Measurements from ENCODE around the gene PADI1. TPM values are rescaled to one million over a fixed set of nuclear protein-coding genes. Genes with fewer than 3 reads are reported as not detected.

PADI1 gene
- total RNA-seq, 4 donors from 2014 or later = not detected

GRCh38 chr1:17251701-17252376, 46.9 kb downstream of the PADI1 start:
- TF ChIP-seq POLR2A (IDR thresholded peaks at IDR 0.05) = no peak
- TF ChIP-seq CTCF (IDR thresholded peaks at IDR 0.05 in 4 of 5, conservative IDR thresholded peaks at IDR 0.05 in 1 of 5) = no peak
- in situ Hi-C loops (cut with MboI; ENCODE audit: low sequenced_read_pairs in 4 of 4) (no loop called here), intact Hi-C loops (cut with DNase I; ENCODE audit: low total_unique reads) (no loop called here)
- H3K9me3 ChIP-seq = no peaks in the 10 kb centered on the region
- peaks cover 0 to 15% (median 0%) of the 10 kb centered on the region in 3 donors for H3K27me3 ChIP-seq
- H3K36me3 ChIP-seq = no peaks in the 10 kb centered on the region
- ATAC-seq (no peak), DNase-seq (no peak)
- no peaks in the 10 kb centered on the region for H3K4me1 ChIP-seq
- H3K27ac ChIP-seq = no peak overlapping the region
- H3K4me3 ChIP-seq = no peak overlapping the region

GRCh38 chr1:17255336-17255735, 50.4 kb downstream of the PADI1 start:
- Histone ChIP-seq H3K27me3 (peaks cover 0 to 25% (median 5%) of the 10 kb centered on the region in 3 donors), H3K27ac (no peak overlapping the region), H3K4me1 (no peaks in the 10 kb centered on the region), H3K9me3 (no peaks in the 10 kb centered on the region), H3K36me3 (no peaks in the 10 kb centered on the region), H3K4me3 (no peak overlapping the region)
- ATAC-seq (no peak), DNase-seq (no peak)
- intact Hi-C loops (cut with DNase I; ENCODE audit: low total_unique reads) (no loop called here), in situ Hi-C loops (cut with MboI; ENCODE audit: low sequenced_read_pairs in 4 of 4) (no loop called here)
- TF ChIP-seq POLR2A (IDR thresholded peaks at IDR 0.05) (no peak), CTCF (IDR thresholded peaks at IDR 0.05 in 4 of 5, conservative IDR thresholded peaks at IDR 0.05 in 1 of 5) (no peak)

GRCh38 chr1:17258116-17258757, 53.3 kb downstream of the PADI1 start:
- DNase-seq = no peak
- Histone ChIP-seq H3K27me3 (peaks cover 4 to 28% (median 5%) of the 10 kb centered on the region in 3 donors), H3K9me3 (no peaks in the 10 kb centered on the region), H3K4me1 (no peaks in the 10 kb centered on the region), H3K36me3 (no peaks in the 10 kb centered on the region), H3K4me3 (no peak overlapping the region), H3K27ac (no peak overlapping the region)
- no peak for TF ChIP-seq POLR2A (IDR thresholded peaks at IDR 0.05)
- TF ChIP-seq CTCF (IDR thresholded peaks at IDR 0.05 in 4 of 5, conservative IDR thresholded peaks at IDR 0.05 in 1 of 5) = no peak
- in situ Hi-C loops (cut with MboI; ENCODE audit: low sequenced_read_pairs in 4 of 4) = no loop called here
- no peak for ATAC-seq
- intact Hi-C loops (cut with DNase I; ENCODE audit: low total_unique reads) = no loop called here

GRCh38 chr1:17258758-17259130, 53.8 kb downstream of the PADI1 start:
- H3K9me3 ChIP-seq = no peaks in the 10 kb centered on the region
- in situ Hi-C loops (cut with MboI; ENCODE audit: low sequenced_read_pairs in 4 of 4) = no loop called here
- ATAC-seq (no peak), DNase-seq (no peak)
- peaks cover 4 to 28% (median 5%) of the 10 kb centered on the region in 3 donors for H3K27me3 ChIP-seq
- H3K36me3 ChIP-seq = no peaks in the 10 kb centered on the region
- TF ChIP-seq CTCF (IDR thresholded peaks at IDR 0.05 in 4 of 5, conservative IDR thresholded peaks at IDR 0.05 in 1 of 5) (no peak), POLR2A (IDR thresholded peaks at IDR 0.05) (no peak)
- no peaks in the 10 kb centered on the region for H3K4me1 ChIP-seq
- H3K27ac ChIP-seq = no peak overlapping the region
- intact Hi-C loops (cut with DNase I; ENCODE audit: low total_unique reads) = no loop called here
- no peak overlapping the region for H3K4me3 ChIP-seq

All from gastrocnemius medialis (tissue), 4 donors.